ENCODE measurements around the gene TPRG1L. TPM values are rescaled to one million over a fixed set of nuclear protein-coding genes. Genes with fewer than 3 reads are reported as not detected.
"Not testable (repeated sequence)": the region's sequence is repeated elsewhere in the genome, so short reads cannot be mapped to it uniquely, and the experiment has no call there.

Gene TPRG1L
- 19.4 and 37.5 TPM in 2 replicates for total RNA-seq

DNA sequence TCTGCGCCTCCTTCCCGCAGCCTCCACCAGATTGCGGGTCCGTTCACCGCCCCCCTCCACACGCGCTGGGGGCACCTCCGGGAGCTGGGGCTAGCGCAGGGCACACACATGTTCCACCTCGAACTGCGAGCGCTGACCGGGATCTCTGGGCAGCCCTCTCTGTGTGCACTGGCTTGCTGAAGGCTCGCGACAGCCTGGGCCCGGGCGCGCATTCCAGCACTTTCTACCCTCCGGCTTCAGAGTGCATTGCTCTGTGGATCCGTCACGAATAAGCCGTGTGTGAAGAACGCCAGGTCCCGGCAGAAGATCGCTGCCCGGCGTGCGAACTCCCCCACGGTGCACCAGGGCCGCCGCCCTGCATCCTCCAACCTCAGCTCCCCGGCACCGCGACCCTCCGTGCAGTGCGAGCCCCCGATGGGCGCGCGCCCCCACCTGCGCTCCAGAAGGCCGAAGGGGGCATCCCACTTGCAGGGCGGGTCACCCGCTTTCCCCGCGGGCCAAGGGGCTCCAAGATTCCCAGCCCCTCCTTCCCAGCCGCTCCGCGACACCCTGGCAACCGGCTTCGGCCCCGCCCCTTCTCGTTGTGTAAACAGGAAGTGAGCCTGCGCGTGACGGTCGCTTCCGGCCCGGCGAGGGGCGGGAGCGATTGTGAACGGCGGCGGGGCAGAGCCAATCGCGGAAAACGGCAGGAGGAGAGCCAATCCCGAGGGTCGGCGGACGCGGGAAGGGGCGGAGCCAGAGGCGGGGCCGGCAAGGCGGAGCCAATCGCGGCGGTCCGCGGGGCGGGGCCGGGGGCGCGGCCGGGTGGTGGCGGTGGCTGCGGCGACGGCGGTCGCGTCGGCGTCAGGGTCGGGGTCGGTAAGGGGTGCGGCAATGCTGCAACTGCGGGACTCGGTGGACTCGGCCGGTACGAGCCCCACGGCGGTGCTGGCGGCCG lies at the start of gene TPRG1L:
TSS of gene TPRG1L (plus strand) at position 816 of the 937 bp plus-strand sequence. CDS start at position 874, 58 bp downstream.
- DNase-seq (ENCODE audit: low read depth) = peak; percentile 81

GRCh38 chr1:3575515-3575914 lies 49.3 kb upstream of the TPRG1L start:
- DNase-seq (ENCODE audit: low read depth) = not testable (repeated sequence)

DNA sequence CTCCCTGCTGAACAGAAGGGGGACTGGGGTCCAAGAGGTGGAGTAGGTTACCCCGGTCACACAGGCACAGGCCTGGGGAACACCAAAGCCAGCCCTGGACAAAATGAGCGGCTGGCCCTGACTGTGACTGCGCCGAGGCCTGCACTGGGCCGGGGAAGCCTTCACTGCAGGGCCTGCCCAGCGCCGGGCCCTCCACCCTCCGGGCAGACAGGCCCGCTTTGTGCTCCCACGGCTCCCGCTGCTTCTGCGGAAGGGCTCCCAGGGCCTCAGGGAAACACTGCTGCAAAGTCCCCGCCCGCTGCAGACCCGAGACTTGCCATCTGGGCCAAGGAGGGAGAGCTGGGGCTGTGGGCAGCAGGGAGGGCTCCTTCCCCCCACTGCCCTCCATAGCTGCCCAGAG lies 48.8 kb upstream of the TPRG1L start:
- no peak for DNase-seq (ENCODE audit: low read depth)

- DNase-seq (ENCODE audit: low read depth) = no peak
These were observed 47.5 kb upstream of the TPRG1L start for GRCh38 chr1:3577300-3577699.

- DNase-seq (ENCODE audit: low read depth) = no peak
These were observed 46.9 kb upstream of the TPRG1L start for GRCh38 chr1:3577711-3578432.

DNA sequence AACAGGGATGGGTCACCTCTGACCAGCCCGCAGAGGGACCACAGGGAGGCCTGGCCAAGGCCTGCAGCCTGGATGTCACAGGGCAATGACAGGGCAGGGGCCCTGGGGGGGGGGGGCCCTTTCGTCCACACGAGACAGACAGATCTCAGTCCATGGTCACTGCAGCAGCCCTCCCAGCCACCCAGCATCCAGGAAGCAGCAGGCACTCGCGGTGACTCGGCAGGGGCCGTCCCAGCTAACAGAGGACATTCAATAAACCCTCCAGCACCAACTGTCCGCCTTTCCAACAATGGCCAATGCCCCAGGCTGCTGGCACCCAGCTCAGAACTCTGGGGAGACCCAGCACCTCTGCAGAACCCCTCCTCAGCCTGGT lies 46.4 kb upstream of the TPRG1L start:
- DNase-seq (ENCODE audit: low read depth) = no peak

GRCh38 chr1:3578906-3579305 lies 45.9 kb upstream of the TPRG1L start:
- no peak for DNase-seq (ENCODE audit: low read depth)

DNA sequence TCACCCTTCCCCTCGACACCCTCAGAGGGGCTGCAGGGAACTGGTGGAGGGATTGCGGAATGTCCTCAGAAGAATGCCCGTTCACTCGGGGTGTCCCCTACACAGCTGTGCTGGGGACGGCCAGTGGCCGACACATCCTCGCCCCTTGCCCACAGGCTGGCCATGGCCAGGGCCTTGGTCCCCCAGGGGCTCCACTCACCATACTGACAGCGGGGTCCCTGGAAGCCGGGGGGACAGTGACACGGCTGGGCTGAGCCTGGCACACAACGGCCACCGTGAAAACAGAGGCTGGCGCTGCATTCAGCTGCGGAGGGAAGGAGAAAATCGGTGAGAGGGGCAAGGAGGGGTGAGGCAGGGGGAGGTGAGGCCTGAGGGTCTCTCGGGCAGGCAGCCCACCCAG lies 45.2 kb upstream of the TPRG1L start:
- DNase-seq (ENCODE audit: low read depth) = no peak

DNA sequence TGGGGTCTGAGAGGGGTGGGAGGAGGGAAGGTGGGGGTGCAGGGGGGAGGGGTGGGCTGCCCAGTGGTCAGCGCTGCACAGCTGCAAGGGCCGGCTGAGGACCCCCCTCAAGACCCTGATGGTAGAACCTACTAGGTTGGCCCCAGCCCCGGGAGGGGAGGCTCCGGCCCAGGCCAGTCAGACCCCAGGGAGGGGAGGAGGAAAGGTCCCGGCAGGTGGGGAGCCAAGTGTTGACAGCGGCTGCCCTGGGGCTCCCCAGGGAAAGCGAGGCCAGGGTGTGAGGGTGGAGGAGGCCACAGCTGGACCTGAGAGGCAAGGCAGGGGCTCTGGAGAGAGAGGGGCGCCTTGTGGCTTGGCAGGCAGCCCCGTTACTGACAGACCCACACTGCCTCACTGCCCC lies 44.6 kb upstream of the TPRG1L start:
- no peak for DNase-seq (ENCODE audit: low read depth)

GRCh38 chr1:3581296-3582036 lies 43.3 kb upstream of the TPRG1L start:
- no peak for DNase-seq (ENCODE audit: low read depth)

- DNase-seq (ENCODE audit: low read depth) = not testable (repeated sequence)
These were observed 41.1 kb upstream of the TPRG1L start for GRCh38 chr1:3583751-3584150.

DNA sequence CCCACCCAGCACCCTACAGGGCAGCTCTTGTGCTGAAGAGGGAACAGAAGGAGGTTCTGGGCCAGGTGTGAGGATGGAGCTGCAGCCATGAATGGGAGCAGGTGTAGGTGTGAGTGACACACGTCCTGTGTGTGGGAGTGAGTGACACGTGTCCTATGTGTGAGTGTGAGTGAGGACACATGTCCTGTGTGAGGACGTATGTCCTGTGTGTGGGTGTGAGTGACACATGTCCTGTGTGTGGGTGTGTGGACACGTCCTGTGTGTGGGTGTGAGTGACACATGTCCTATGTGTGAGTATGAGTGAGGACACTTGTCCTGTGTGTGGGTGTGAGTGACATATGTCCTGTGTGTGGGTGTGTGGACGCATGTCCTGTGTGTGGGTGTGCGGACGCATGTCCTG lies 39.9 kb upstream of the TPRG1L start:
- no peak for DNase-seq (ENCODE audit: low read depth)

DNA sequence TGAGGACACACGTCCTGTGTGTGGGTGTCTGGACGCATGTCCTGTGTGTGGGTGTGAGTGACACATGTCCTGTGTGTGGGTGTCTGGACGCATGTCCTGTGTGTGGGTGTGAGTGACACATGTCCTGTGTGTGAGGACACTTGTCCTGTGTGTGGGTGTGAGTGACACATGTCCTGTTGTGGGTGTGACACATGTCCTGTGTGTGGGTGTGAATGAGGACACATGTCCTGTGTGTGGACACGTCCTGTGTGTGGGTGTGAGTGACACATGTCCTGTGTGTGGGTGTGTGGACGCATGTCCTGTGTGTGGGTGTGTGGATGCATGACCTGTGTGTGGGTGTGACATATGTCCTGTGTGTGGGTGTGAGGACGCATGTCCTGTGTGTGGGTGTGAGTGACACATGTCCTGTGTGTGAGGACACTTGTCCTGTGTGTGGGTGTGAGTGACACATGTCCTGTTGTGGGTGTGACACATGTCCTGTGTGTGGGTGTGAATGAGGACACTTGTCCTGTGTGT lies 39.4 kb upstream of the TPRG1L start:
- not testable (repeated sequence) for DNase-seq (ENCODE audit: low read depth)

DNA sequence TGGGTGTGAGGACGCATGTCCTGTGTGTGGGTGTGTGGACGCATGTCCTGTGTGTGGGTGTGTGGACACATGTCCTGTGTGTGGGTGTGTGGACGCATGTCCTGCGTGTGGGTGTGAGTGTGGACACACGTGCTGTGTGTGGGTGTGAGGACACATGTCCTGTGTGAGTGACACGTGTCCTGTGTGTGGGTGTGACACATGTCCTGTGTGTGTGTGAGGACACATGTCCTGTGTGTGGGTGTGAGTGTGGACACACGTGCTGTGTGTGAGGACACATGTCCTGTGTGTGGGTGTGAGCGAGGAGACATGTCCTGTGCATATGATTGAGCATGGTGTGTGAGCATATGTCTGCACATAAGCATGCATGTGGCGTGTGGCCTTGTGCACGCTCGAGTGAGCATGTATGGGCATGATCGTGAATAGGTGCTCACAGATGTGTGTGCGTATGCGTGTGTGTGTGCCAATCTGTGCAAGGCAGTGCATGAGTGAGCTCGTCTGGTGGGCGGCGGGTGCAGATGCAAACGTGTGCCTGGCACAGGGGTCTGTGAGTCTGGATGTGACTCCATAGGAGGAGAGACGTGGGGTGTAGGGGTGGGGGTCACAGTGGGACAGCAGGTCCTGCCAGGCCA lies 38.8 kb upstream of the TPRG1L start:
- DNase-seq (ENCODE audit: low read depth) = no peak

- DNase-seq (ENCODE audit: low read depth) = no peak
These were observed 37.6 kb upstream of the TPRG1L start for GRCh38 chr1:3586986-3587759.

DNA sequence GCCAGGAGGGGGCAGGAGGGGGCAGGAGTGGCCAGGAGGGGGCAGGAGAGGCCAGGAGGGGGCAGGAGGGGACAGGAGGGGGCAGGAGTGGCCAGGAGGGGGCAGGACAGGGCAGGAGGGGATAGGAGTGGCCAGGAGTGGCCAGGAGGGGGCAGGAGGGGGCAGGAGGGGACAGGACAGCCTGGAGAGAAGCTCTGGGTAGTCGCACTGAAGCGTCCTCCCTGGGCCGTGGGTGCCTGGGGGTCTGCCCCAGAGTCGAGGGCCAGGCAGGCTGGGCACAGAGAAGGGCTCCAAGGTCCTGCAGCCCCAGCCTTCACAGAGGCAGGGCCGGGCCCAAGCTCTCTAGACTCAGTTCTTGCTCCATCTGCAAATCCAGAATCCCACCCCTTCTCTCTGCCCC lies 36.4 kb upstream of the TPRG1L start:
- DNase-seq (ENCODE audit: low read depth) = no peak

- DNase-seq (ENCODE audit: low read depth) = no peak
These were observed 34.6 kb upstream of the TPRG1L start for GRCh38 chr1:3590139-3590763.

- DNase-seq (ENCODE audit: low read depth) = no peak
These were observed 33.6 kb upstream of the TPRG1L start for GRCh38 chr1:3590951-3591865.

GRCh38 chr1:3593334-3593733 lies 31.5 kb upstream of the TPRG1L start:
- DNase-seq (ENCODE audit: low read depth) = no peak
